Sciatic nerve (tissue), 2 donors: ENCODE measurements around the gene NDUFC2. TPM values are rescaled to one million over a fixed set of nuclear protein-coding genes. Genes with fewer than 3 reads are reported as not detected.
"Not testable (repeated sequence)": the region's sequence is repeated elsewhere in the genome, so short reads cannot be mapped to it uniquely, and the experiment has no call there.

Experiments used
- ATAC-seq: fragments of 200-7000 bp; cut with Tn5 transposase; one replicate; pipeline ENCODE4 v1.9.1; 2020; ENCODE audit warnings: mild to moderate bottlenecking, moderate library complexity
- DNase-seq: peaks from one replicate; pipeline ENCODE4 v3.0.0-alpha.2; 2020; ENCODE audit warnings: low spot score
- intact Hi-C: fragments of 100-400 bp; cut with DNase I; formaldehyde crosslinking; loops from one replicate; pipeline ENCODE4 v1.14.2; 2022
- total RNA-seq: library from RNA; stranded (reverse); fragmentation: NEBNext Ultra II Directional; extraction: Animal tissue kit (Norgen Biotek cat#: 25700); gene quantifications from one replicate; pipeline ENCODE4 v1.2.1, GENCODE V29; 2021
- donor health status: DM: no; HTN: no; CAD: no.
- donor health status: DM: no; HTN: no; CAD: no.

NDUFC2 gene
- total RNA-seq, 1 donor from 2014 or later, result 123 TPM

DNA sequence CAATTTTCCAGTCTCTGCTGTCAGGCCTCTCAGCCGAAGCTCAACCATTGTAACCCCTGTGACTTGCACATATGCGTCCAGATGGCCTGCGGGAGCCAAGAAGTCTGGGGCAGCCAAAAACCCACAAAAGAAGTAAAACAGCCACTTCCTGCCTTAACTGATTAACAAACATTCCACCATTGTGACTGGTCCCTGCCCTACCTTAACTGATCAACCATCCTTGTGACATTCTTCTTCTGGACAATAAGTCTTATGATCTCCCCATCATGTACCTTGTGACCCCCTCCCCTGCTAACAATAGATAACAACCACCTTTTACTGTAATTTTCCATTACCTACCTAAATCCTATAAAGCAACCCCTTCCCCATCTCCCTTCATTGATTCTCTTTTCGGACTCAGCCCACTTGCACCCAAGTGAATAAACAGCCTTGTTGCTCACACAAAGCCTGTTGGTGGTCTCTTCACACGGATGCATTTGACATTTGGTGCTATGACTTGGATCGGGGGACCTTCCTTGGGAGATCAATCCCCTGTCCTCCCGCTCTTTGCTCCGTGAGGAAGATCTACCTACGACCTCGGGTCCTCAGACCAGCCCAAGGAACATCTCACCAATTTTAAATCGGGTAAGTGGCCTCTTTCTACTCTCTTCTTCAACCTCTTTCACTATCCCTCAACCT is 1.3 kb upstream of the NDUFC2 start:
- intact Hi-C loops, result no loop called here
- DNase-seq, result no peak
- no peak for ATAC-seq

DNA sequence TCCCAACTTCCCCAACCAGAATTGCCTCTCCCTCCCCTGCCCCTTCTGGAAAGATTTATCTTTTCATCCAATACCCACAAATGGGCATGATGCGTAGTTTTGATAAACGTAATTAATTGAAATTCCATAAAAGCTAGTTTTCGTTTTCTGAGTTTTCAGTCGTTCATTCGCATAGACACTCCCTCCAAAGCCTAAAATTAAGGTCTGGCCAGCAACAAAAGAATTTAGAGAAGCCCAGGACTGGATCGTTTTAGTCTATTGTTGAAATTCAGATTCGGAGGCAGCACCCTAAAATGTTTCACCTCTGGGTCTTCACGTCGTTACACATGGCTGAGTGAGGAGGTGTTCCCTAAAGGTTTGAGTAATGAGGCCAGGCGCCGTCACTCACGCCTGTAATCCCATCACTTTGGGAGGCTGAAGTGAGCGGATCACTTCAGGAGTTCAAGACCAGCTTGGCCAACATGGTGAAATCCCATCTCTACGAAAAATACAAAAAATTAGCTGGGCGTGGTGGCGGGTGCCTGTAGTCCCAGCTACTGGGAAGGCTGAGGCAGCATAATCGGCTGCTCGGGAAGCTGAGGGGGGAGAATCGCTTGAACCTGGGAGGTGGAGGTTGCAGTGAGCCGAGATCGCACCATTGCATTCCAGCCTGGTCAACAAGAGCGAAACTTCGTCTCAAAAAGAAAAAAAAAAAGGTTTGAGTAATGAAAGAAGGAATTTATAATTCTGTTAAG is 589 bp upstream of the NDUFC2 start:
- ATAC-seq (peak; percentile 14), DNase-seq (no peak)
- intact Hi-C loops, result no loop called here

DNA sequence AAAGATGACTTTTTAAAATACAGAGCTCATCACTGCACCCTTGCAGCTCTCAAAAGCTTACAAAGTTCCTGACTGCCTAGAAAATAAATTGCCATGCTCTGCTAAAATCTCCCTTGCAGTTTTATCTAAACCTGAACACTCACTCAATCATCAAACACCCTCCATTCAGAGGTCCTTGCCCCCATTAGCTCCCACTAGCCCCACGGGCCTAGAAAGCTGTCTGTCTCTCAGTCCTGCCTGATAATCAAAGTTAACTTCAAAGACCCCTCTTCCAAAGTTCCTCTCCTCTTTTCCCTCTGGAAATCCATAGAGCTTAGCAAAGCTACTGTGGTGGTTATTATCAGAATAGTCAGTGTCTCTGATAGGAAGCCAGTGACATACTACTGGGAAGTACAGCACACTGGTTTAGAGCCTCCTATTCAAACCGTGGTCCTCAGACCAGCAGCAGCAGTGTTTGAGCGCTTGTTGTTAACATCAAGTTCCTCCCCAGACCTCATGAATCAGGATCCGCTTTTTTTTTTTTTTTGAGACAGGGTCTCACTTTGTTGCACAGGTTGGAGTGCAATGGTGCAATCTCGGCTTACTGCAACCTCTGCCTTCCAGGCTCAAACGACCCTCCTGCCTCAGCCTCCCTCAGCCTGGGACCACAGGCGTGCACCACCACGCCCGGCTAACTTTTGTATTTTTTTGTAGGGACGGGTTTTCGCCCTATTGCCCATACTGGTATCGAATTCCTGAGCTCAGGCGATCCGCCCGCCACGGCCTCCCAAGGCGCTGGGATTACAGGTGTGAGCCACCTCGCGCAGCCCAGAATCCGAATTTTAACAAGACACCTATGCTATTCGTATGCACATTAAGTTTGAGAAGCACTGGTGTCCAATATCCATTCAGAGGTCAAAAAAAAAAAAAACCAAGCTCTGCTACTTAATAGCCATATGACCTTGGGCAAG is 1.2 kb downstream of the NDUFC2 start:
- no peak for ATAC-seq
- intact Hi-C loops, result no loop called here
- DNase-seq, result no peak

DNA sequence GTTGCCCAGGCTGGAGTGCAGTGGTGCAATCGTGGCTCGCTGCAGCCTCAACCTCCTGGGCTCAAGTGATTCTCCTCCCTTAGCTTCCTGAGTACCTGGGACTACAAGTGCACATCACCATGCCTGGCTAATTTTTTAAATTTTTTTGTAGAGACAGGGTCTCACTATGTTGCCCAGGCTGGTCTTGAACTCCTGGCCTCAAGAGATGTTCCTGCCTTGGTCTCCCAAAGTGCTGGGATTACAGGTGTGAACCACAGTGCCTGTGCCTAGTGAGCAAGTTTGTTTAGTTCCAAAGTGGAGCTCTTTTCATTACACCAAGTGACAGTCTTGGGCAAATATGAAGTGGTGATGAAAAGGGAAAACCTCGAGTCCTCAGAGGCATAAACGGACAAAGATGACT is 2.1 kb downstream of the NDUFC2 start:
- DNase-seq, intact Hi-C loops, ATAC-seq: not testable (repeated sequence)

DNA sequence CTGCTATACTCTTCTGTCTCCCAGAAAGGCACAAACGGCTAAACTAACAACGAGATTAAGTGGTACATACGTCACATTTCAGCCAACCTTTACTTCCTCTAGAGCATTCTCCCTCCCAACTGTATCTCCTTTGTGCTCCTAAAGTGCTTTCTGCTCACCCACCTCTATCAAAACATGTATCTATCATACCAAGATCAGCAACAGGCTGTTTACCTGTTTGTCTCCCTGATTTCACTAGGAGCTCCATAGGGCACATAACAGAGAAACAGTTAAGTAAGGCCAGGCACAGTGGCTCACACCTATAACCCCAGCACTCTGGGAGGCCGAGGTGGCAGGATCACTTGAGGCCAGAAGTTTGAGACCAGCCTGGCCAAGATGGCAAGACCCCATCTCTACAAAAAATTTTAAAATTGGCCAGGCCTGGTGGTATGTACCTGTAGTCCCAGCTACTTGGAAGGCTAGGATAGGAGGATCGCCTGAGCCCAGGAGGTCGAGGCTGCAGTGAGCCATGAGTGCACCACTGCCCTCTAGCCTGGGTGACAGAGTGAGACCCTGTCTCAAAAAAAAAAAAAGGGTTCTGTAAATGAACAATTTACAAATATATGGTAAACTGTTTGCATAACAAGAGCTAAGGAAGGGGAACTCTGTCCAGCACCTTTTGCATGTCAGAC is 2.8 kb downstream of the NDUFC2 start:
- DNase-seq (no peak), ATAC-seq (no peak)
- intact Hi-C loops, result no loop called here

DNA sequence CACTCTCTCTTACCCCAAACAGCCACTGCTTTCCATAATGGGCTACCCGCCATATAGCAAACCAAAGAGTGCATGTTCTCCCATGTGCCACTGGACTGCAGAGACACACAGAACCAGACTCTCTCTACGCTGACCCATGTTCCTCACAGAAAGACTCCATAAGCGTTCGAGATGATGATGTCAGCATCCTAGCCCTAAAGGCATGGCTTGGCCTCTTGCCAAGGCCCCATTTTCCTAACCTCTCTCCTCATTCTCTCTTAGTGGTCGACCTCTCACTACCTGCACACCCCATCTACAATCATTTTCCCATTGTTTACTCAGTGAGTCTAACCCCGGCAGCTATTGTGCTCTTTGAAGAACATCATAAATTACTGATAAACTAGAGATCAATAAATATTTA is 4.9 kb downstream of the NDUFC2 start:
- no peak for DNase-seq
- intact Hi-C loops, result no loop called here
- ATAC-seq, result no peak

DNA sequence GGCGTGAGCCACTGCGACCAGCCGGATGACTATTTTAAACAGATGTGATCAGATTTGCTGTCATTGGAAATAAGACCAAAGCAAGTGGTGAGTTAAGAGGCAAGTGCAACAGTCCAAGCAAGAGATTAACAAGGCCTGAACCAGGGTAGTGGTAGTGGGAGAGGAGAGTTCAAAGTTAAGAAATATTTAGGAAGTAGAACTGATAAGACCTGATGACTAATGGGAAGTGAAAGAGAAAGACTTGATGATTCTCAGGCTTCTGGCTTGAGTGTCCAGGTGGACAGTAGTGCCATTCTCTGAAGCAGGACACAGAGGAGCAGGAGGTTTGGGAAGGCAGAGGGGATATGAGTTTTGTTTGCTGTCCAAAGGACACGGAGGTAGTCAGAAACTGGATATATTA is 7.2 kb downstream of the NDUFC2 start:
- ATAC-seq, result no peak
- no peak for DNase-seq

DNA sequence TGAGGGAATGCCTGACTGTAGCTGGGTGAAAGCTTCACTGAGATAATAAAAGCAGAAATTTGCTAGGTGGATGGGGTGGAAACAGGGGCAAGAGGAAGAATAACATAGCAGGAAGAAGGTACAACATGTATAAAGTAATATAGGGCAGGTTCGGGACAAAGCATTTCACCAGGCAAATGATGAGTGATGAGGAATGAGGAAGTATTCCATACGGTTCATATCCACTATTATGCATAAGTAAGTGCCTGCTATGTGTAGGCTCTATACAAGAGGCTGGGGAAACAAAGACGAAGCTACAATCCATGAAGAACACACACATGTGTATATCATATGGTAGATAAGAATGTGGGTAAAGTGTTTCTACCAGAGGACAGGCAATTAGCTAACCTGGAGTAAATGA is 7.9 kb downstream of the NDUFC2 start:
- no peak for ATAC-seq
- intact Hi-C loops, result no loop called here
- no peak for DNase-seq

More for the DNA sequence above, 7.2 kb downstream of the NDUFC2 start:
- intact Hi-C loops, result no loop called here

DNA sequence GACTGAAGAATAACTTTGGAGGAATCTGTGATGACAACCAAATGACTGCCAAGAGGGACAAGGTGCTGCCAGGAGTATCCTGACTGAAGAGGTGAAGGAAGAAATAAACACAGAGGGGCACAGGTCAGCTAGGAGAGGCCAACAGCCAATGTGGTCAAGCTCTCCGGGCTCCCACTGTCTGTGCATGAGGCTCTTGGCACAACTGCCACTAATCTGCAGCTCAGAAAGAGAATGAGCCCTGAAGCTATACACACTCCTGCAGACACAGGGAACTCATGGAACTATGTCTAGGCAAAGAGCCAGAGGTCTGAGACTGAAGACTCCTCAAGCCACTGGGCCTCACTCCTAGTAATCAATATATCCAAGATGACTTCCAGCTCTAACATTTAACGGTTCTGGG is 9.0 kb downstream of the NDUFC2 start:
- DNase-seq (no peak), ATAC-seq (no peak)
- intact Hi-C loops, result no loop called here

DNA sequence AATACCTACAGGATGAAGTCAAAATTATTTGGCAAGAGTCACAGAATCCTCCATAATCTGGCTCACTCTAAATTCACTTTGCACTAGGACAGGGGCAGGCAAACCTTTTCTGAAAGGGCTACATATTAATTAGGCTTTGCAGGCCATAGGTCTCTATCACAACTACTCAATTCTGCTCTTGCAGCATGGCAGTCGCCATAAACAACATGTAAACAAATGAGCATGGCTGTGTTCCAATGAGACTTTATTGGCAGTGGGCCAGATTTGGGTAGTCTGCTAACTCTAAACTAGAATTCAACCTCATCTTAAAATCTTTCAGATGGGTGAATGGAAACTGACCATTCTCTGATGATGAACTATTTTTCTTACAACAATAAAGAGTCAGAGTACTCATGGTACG is 10.2 kb downstream of the NDUFC2 start:
- intact Hi-C loops, result no loop called here
- DNase-seq (no peak), ATAC-seq (no peak)

DNA sequence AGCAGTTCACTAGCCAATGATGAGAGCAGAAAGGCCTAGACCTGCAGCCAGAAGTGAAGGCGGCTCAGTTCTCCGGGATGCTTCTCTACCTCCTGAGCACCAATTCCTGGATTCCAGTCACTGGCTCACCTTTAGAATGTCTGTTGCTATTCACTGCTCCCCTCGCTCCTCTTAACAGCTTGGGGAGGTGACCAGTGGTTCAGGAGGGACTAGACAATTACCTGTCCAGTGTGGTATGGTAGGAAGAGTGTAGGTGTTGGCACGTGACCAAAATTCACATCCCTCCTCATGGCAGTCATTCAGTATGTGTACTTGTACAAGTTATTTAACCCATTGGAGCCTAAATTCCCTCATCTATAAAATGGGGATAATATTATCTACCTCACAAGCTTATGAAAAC is 12.0 kb downstream of the NDUFC2 start:
- intact Hi-C loops, result no loop called here
- ATAC-seq, result no peak
- no peak for DNase-seq

DNA sequence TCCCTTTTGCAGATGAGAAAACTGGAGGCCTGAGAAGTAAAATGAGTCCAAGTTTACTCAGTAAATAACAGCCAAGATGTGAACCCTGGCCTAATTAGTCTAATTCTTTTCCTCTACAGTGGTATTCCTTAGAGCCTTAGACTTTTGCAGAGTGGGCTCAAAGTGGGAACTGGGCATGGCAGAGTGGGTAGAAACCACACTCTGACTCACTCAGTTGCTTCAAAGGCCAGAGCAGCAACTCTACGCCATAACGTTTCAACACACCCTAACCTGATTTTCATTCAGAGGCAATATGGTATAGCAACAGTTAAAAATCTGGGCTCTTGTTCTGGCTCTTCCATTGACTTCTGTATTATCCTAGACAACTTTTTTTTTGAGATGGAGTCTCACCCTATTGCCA is 13.2 kb downstream of the NDUFC2 start:
- DNase-seq, result no peak
- ATAC-seq, result no peak
- intact Hi-C loops, result no loop called here

DNA sequence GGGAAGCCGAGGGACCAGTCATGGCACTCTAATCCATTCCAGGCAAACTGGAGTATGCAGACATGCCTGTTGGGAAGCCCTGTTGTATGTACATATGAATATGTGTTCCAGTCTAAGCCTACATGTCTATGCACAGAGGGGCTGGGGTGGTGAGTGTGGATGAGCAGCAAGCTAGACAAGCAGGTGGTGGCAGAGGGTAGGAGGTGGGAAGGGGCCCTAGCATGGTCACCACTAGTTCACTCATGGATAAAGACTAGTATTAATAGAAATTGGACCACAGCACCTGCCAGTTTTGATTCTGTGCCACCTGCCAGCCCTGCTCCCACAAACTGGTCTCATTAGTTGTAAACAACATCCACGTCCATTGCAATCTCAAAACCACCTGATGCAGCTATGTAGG is 14.5 kb downstream of the NDUFC2 start:
- no peak for ATAC-seq
- DNase-seq, result no peak
- intact Hi-C loops, result no loop called here

DNA sequence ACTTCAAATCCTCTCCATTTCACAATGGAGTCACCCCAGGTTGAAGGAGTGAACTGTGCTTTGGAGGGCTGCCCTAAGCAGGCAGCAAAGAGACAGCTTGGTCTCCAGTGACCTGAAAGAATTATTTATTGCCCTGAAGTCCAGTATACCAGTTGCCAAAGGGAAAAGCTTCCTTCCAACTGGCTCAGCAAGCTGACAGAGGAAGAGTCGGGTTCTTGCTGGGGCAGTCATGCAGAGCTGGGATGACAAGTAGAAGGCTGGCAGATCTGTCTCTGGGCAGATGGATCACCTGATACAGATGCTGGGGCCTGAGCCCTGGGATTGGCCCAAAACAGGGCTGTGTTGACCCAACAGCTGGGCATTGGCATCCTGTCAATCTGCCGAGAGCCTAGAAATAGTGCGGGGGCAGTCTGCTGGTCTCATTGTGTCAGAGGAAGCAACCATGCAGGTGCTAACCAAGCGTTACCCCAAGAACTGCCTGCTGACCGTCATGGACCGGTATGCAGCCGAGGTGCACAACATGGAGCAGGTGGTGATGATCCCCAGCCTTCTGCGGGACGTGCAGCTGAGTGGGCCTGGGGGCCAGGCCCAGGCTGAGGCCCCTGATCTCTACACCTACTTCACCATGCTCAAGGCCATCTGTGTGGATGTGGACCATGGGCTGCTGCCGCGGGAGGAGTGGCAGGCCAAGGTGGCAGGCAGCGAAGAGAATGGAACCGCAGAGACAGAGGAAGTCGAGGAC is 16.1 kb downstream of the NDUFC2 start, which contains the start of gene THRSP:
Gene THRSP, plus strand, starts transcription at position 422 of the 742 bp plus-strand sequence. Its CDS starts 21 bp downstream, at position 443.
- ATAC-seq, result peak; percentile 58
- no peak for DNase-seq
- intact Hi-C loops, result no loop called here

DNA sequence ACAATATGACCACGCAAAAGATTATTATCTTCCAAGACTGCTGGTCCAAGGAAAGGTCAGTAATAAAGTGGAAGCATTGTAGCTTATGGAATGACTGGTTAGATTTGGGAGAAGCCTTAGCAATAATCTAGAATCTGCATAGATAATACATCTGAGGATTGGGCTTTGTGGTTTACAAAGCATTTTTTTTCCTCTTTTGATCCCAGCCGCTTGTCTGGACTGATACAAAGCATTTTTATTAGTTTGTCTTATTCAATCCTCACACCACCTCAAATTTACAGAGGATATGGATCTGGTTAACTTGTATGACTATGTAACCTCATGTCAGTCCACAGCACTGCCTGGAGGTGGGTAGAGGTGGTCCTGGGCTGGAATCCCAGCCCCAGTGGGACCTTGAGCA is 17.0 kb downstream of the NDUFC2 start:
- intact Hi-C loops, result no loop called here
- no peak for ATAC-seq
- no peak for DNase-seq

DNA sequence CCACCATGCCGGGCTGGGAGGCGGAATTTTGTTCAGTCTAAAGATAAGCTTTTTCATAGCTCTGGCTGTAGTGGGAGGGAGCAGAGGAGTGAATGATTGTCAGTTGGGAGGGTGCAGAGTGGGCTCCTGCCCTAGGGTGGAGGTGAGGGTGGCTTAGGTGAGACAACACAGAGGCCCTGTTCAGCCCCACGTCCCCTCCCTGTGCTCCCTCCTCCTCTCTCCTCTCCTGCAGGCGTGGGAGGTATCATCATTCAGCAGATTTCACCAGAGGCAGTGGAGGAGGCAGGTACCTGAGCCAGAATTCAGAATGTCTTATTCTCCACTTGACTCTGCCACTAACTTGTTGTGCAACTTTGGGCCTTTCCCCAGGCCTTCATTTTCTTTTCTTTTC is 17.7 kb downstream of the NDUFC2 start:
- DNase-seq (no peak), ATAC-seq (peak; percentile 59)
- intact Hi-C loops, result no loop called here

DNA sequence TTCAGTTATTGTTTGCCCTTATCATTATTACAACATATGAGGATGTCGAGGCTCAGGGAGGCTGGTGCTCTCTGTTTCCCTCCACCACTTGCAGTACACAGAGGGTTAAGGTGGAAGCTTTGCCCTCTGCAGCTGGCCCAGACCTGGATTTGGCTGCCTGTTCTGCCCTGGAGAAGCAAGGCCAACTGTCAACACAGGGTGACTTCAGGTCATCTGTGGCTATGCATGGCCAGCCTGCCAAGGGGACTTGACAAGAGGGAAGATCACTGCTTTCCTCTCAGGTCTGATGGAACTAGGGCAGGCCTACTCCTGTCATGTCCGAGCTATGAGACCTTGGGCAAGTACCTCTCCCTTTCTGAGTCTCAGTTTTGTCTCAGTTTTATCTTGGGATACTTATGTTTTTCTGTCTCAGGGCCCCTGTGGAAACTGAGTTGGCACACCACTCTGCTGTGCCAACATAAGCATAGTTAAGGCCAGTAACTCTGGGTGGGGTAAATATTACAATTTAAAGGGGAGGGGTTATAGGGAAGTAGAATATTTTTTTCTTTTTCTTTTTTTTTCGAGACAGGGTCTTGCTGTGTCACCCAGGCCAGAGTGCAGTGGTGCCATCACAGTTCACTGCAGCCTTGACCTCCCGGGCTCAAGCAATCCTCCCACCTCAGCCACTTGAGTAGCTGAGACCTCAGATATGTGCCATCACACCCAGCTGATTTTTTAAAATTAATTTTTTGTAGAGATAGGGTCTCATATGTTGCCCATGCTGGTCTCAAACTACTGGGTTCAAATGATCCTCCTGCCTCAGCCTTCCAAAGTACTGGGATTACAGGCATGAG is 18.4 kb downstream of the NDUFC2 start:
- DNase-seq (no peak), ATAC-seq (peak; percentile 27)
- intact Hi-C loops, result no loop called here

DNA sequence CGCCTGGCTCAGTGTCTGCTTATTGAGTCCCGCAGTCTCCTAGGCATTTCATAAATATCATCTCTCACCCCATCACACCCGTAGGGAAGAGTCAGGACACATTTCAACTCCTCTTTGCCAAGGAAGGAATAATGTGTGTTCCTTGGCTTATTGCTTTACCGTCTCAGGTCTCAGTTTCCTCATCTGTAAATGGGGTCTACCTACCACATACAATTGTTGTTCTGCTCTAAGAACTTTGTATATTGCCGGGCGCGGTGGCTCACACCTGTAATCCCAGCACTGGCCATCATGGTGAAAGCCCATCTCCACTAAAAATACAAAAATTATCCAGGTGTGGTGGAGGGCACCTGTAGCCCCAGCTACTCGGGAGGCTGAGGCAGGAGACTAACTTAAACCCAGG is 19.1 kb downstream of the NDUFC2 start:
- no peak for DNase-seq
- intact Hi-C loops, result no loop called here
- ATAC-seq, result no peak
